HG02870 (cell line): Measurements from ENCODE around the gene CYTH2.
"Not testable (repeated sequence)": the region's sequence is repeated elsewhere in the genome, so short reads cannot be mapped to it uniquely, and the experiment has no call there.

Source experiments
- ATAC-seq: cut with Tn5 transposase; IDR thresholded peaks from one replicate; pipeline ENCODE4 v1.9.1; 2021; ENCODE audit warnings: mild to moderate bottlenecking, moderate library complexity; ENCODE audit not compliant: unreplicated experiment

CYTH2 gene

GRCh38 chr19:48511321-48511731 is 42.2 kb downstream of the CYTH2 start:
- ATAC-seq = no peak

- ATAC-seq = no peak
Measured at GRCh38 chr19:48511800-48512503, 42.8 kb downstream of the CYTH2 start, which contains the start of gene LMTK3. Gene LMTK3 (minus strand): TSS chr19:48511835. CDS start chr19:48511576, 259 bp downstream.

- no peak for ATAC-seq
Measured at GRCh38 chr19:48512504-48513288, 43.5 kb downstream of the CYTH2 start.

- ATAC-seq = no peak
Measured at GRCh38 chr19:48513289-48514122, 44.3 kb downstream of the CYTH2 start.

GRCh38 chr19:48514123-48514458 is 44.9 kb downstream of the CYTH2 start:
- no peak for ATAC-seq

- ATAC-seq = no peak
Measured at GRCh38 chr19:48516536-48516935, 47.4 kb downstream of the CYTH2 start.

- no peak for ATAC-seq
Measured at GRCh38 chr19:48518207-48518606, 49.0 kb downstream of the CYTH2 start.

- not testable (repeated sequence) for ATAC-seq
Measured at GRCh38 chr19:48519426-48519825, 50.3 kb downstream of the CYTH2 start.

- ATAC-seq = no peak
Measured at GRCh38 chr19:48520134-48520533, 51.0 kb downstream of the CYTH2 start.

GRCh38 chr19:48524221-48524620 is 55.1 kb downstream of the CYTH2 start:
- ATAC-seq = no peak

- no peak for ATAC-seq
Measured at GRCh38 chr19:48524732-48525131, 55.6 kb downstream of the CYTH2 start.

GRCh38 chr19:48529156-48529555 is 60.0 kb downstream of the CYTH2 start:
- no peak for ATAC-seq

GRCh38 chr19:48530066-48530720 is 61.0 kb downstream of the CYTH2 start:
- ATAC-seq = no peak

- no peak for ATAC-seq
Measured at GRCh38 chr19:48530770-48531169, 61.6 kb downstream of the CYTH2 start.
